HG03135 (cell line): ENCODE results near the gene FRMD4B.

ENCODE experiments used
- ATAC-seq: cut with Tn5 transposase; IDR thresholded peaks from one replicate; pipeline ENCODE4 v1.9.1; 2021; ENCODE audit warnings: mild to moderate bottlenecking, moderate library complexity; ENCODE audit not compliant: unreplicated experiment

FRMD4B gene

DNA sequence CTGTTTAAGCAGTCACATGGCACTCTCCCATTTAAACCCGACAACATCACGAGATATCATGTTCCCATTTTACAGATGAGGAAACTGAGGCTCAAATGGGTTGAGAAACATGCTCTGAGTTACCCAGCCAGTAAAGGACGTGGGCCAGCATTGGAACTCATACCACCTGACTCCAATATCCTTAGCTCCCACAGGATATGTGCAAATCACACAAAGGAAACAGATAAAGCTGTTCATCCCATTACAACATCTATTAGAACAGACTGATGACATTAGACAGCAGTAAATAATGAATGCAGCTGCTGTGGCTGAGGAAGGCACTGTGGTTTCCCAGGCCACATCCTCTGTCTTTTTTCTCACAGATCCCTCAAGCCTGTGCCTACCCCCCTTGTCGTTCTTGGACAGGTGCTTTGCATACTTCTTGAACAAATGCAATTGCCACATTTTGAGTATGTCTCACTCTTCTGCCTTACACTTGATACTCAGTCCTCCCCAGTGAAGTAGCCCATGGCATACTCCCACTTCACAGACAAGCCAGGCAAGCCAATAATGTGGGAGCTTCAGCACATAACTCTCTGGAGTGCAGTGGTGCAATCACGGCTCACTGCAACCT is 17.7 kb downstream of the FRMD4B start:
- peak; percentile 98 for ATAC-seq

DNA sequence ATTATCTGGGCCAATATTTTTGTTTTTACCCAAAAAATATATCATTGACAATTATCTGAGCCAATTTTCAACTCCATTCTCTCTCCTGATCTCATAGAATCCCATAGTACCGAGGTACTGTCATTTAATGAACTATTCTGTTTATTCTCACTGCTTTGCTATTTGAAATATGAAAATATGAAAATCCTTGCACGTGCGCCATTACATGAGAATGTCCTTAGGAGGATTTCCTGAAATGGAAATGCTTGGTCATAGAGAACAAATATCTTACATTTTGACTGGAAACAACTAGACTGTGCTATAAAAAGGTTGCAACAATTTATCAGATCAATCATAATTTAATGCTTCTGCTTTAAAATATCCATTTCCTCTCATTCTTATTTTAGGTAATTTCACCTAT is 18.3 kb downstream of the FRMD4B start:
- no peak for ATAC-seq

DNA sequence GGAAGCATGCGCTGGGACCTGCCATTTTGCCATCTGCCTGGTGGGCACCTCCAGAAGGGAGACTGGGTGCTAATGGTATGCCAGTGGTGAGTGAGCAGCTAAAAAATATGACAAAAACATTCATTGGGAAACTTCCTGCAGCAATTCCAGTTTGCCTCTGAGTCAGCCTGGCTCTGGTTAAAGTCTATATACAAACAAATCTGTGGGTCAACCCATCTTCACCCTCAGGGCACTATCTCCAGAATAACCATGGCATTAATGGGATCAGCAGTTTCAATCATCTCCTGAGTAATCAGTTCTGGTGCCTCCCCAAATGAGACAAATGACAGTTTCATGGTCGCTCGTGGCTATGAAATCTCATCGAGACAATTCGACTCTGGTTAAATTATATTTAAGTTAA is 21.5 kb downstream of the FRMD4B start:
- no peak for ATAC-seq

DNA sequence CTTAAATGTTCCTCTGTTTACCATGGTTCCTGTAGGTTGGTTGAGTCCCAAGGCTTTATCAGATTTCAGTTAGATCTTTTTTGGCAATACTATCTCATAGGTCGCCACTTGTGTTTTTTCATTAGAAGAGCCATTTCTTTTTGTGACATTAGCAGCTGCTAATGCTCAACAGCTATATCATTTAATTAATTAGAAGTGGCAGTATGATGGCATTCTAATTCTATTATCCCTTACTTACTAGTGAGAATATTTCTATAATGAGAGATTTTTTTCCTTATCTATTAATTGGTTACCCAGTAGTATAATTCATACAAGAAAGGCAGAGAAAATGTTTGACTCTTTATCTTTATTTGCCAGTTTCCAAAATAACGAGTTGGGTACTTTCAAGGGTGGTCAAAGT is 25.2 kb downstream of the FRMD4B start:
- no peak for ATAC-seq

DNA sequence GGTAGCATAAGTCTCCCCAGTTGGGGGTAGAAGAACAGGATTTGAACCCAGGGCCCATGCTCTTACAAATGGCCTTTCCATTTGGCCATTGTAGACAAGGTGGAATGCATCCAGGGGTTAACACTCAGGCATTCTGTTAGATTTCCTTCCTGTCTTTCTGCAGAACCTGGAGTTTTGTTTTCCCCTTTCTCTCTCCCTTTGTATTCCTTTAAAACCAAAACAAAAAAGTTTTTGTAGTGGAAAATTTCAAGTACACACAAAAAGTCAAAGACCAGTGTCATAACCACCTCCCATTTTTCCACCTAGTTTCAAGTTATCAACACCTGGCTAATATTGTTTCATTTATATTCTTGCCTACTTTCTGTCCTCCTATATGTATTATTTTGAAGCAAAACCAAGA is 26.0 kb downstream of the FRMD4B start:
- ATAC-seq, result no peak

DNA sequence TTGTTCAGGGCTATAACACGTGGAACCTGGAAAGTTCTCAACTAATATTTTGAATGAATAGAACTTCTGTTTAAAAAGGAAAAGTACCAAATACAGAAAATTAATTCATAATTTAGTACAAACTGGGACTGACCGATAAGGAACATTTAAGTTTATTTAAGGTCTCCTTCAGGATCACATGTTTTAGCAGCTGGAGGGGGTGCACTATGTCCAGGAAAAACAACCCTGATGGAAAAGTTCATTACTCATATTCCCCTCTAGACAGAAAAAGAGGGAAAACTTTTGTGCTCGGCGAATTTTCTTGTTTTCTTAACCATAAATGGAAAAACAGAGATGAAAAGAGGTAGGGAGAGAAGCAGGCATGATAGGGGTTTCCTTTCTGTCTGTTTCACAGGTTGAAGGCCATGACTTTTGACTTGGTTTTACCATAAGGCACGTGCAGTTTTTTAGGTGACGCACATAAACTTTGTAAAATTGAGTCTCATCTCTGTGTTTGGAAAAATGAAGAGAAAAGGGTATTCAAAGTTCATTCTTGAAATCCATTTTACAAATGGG is 26.5 kb downstream of the FRMD4B start:
- ATAC-seq, result no peak

DNA sequence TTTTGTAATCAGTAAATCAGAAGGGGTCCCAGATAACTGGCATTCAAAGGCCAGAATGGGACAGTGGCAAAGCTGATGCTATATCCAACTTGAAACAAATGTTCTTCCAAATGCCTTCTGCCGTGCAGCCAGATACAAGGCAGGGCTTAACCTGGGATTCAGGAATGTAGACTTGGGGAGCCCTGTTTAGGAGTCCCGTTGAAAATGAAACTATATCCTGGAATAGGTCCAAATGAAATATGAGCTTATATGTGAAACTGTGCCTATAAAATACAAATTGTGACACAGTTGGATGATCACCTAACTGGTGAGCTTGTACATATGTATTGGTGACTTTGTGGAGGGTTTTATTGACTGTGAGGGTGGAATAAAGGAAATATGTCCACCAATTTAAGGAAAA is 28.7 kb downstream of the FRMD4B start:
- ATAC-seq, result no peak

DNA sequence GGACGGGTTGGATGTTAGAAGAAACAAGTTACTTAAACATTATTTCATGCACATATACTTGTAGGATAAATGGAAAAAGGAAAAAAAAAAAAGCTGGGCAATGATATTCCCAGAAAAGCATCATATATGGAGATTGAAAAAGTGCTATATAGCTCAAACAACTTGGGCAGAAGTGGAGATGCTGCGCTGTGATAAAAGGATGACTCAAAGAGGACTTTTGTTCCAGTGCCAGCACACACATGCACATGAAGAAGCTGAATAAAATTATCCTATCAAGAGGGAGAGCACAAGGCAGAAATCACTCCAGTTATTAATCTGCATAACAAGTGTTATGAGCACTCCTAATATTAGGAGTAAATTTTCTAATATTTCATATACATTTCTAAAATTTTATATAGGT is 30.9 kb downstream of the FRMD4B start:
- ATAC-seq, result no peak

DNA sequence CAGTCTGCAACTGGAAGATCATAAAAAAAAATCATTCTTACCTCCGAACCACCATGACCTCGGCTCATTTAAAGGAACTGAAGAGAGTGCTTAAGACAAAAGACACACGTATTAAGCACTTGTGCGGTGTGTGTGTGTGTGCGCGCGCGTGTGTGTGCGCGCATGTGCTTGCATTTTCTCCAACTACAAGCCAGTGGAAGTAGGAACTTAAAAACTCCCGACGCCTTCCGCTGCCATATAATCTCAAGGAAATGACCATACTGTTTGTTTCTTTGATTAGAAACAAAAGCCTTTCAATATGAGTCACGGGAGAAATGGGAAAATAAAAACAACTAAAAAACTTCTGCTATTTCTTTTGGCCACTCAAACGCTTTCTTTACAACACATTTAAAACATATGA is 32.4 kb downstream of the FRMD4B start:
- ATAC-seq, result peak; percentile 54

DNA sequence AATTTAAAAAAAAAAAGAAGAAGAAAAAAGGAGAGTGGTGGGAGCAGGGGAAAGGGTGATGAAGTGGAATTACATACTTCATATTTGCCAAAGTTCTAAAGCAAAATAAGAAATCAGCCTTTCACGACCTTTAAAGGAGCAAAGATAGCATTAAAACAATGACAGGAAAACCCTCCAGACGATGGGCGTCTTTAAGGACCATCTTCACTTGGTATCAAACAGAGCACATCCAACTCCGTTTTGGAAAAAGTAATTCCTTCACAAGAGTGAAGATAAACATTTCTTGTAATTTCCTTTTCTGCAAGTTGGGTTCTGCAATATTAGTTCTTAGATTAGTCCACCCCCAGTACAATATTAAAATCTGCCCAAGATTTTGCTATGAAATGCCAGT is 32.8 kb downstream of the FRMD4B start:
- ATAC-seq, result no peak

DNA sequence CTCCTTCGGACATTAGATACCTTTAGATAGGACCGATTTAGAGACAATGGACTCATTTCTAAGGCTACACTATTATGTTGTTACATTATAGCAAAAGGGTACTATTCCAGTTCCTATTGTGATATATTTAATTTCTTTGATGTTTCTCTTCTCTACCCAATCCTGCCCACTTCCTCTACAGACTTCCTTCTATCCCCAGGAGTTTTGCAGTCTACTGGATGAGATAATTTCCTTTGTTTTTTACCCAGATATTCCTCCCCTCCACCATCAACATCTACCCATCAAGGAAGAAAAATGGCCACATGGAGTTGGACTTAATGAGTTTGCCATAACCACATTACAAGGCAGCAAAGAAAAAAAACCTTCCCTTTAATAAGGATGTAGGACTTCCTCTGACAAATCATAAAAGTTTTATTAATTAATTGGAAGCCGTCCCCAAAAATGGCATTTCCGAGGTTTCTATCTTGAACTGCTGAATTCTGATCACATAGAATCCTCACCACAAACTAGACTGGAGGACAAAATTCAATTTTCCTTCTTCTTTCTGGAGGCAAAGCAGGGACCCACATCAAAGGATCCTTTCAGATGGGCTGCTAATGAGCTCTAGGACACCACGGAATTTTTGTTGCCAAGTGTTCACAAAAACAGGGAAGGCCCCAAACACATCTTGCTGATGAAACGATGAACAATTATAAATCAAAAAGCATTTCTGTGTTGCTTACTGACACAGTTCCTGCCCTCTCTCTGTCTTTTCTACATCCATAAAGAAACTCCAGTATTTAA is 33.4 kb downstream of the FRMD4B start:
- ATAC-seq, result no peak

DNA sequence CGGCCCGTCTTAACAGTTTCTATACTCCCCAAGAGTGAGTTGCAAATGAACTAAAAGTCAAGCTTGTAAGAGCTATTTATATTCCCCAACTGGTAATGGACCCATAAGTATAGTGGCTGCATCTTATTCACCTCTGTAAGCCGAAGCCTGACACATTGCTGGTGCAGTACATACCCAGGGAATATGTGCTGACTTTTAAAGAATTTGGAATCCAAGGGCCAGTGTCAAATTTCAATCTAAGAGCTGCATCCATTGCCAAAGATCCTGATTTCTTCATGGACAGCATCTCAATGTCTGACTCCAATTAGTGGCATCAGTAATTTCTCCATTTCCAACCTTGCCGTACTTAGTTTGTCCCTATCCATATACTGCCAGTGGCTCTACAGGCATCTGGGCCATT is 42.0 kb downstream of the FRMD4B start:
- ATAC-seq, result no peak

DNA sequence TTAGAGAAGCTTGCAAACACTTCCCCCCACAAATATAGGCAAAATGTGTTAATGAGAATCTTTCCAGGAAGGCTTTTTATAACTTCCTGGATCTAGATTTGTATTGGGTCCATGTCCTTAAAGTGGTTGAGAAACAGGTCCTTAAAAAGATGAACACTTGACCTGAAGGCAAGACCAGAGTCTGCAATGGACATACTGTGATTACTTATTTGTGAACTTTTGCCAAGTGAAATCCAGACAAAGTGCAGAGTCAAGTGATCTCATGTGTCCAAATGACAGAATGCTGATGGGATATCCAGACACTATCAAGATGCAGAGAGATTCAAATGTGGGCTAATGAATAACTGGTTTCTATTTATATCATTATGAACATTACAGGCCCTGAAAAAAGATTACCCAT is 43.8 kb downstream of the FRMD4B start:
- no peak for ATAC-seq

DNA sequence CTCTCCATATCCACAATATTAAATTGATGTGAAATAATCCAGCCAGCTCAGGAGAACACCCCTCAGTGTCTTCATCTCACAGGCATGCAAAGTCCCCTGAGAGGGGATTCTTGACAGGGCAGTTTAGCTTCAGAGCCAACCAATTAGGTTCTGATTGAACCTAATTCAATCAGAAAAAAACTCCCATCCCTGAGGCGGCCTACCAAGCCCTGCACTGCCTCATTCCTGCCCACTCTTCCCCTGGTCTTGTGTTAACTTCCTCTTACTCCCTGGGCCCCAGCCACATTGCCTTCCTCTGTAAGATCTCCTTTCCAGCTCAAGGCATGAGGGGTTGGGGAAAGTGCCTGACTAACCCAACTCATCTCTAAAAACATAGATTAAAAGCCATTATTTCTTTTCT is 46.1 kb downstream of the FRMD4B start:
- no peak for ATAC-seq

DNA sequence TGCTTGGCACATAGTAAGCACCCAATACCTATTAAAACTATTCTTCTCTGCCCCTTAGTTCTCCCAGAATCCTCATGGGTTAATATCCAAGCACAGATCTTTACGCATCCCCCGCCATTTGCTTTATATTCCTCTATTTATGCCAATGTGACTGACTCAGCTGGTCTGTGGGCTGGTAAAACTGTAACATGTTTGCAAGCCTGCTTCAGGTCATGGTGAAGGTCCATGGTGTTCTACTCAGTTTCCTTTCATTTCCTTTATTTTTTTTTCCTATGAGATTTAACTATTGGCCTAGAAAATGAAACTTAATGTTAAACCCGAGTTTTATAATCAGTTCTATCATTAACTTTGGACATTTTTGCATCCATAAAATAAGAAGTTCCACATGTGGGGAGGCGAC is 47.0 kb downstream of the FRMD4B start:
- no peak for ATAC-seq

DNA sequence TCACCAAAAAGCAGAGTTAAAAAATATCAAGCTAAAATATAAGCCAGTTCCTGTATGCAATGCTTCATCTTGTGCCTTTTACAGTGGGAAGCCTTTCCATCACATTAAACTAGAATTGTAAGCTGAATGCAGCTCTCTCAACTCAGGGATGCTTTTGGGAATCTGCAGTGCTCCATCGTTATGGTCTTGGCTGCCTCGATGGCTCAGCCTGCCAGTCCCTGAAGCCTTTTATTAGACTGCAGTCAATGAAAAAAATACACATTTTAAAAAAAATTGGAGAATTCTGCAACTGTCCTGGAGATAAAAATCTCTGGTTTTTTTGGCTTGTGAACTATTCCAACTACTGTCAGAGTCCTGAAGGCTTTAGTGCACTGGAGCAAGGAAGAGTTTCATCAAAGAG is 53.0 kb downstream of the FRMD4B start:
- no peak for ATAC-seq

DNA sequence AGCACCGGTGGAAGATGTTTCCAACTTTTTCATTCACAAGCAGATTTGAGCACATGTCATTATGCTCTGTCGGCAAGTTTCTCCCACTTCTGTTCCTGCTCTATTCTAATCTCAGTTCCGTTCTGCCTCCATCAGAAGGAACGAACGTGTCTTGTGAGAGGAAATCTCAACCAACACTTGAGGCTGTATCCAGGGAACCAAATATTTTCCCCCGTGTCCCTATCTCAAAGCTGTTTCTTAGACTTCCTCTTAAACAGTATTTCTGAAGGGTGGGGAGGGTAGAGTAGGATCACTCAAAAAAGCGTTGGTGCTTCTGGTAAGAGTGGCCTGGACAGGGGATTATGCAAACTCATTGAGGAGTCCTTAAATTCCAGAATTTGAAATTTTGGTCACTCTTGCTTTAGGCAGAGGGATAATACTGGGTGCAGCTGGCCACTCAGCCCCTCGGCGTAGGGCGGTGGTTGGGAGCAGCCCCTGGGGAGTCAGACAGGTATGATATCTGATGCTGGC is 54.9 kb downstream of the FRMD4B start:
- ATAC-seq, result no peak

DNA sequence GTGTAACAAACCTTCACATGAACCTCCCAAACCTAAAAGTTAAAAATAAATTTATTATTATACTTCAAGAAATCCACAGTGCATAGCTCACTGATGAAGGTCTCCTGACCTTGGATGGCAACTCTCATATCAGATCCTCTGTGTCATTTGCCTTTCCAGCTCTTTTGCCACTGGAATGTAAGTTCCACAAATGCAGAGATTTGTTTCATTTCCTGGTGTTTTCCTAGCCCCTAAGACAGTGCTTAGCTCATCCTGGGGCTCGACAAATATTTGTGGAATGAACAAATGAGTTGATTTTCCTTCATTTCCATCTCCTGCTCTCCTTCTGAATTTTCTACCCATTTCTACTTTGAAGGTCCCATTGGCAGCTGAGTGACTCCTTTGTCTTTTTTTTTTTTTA is 56.0 kb downstream of the FRMD4B start:
- no peak for ATAC-seq

DNA sequence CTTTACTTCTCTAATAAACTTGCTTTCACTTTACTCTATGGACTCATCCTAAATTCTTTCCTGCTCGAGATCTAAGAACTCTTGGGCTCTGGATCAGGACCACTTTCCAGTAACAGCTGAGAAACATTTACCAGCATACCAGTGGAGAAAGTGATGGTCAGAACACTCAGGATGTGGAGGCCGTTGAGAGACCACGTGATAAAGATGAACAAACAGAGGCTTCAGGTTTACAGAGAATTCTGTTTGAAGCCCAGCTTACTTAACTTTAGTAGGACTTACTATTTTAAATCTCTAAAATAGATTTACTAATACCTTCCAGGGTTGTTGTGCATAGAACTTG is 57.0 kb downstream of the FRMD4B start:
- ATAC-seq, result no peak

DNA sequence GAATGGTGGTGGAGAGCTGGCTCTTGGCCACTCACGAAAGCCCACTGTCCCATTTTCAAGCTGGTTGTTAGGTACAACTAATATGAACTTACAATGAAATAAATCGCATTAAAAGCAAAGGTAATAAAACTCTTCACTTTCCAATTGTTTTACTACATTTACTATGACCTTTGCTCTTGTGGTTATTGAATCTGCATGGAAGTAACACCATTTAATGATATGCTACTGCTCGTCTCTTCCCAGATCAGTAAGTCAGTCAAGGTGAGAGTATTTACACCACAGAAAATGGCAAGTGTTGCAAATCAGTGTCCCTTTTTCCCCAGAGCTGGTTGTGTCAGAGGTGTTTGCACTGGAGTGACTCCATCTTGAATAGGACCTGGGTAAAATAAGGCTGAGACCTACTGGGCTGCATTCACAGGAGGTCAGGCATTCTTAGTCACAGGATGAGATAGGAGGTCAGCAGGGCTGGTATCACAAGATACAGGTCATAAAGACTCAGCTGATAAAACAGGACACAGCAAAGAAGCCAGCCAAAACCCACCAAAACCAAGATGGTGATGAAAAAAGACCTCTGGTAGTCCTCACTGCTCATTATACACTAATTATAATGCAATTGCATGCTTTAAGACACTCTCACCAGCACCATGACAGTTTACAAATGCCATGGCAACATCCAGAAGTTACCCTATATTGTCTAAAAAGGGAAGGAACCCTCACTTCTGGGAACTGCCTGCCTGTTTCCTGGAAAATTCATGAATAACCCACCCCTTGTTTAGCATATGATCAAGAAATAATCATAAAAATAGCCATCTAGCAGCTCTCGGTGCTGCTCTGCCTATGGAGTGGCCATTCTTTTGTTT is 57.6 kb downstream of the FRMD4B start:
- ATAC-seq, result no peak

DNA sequence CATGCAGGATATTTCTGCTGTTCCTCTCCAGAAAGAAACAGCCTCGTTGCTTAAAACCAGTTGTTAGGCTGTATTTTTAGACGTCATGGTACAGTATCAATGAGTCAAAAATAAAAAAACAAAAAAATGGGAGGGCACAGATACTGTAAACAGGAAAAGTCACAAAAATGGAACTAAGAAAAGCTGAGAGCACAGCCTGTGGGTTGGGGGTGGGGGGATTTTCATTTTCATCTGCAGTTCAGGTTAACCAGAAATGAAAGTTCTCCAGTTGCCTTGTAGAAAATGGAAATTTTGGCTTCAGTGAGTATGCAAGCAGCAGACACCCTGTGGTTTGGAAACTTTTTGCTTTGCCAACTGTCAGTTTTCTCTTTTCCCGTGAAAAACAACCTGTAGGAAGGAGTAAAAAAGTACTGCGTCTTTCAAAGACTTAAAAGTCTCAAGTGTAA is 59.0 kb downstream of the FRMD4B start:
- peak; percentile 84 for ATAC-seq
